Mucosa of stomach (tissue), 1 donor: ENCODE measurements around the gene ARID4A.

Source experiments
- H3K27me3 ChIP-seq: one replicate; pipeline ENCODE4 v1.7.0; 2013; ENCODE audit warnings: mild to moderate bottlenecking, low read length; ENCODE audit not compliant: control insufficient read depth, insufficient read depth
- H3K36me3 ChIP-seq: one replicate; pipeline ENCODE4 v1.7.0; 2013; ENCODE audit warnings: low read length; ENCODE audit not compliant: control insufficient read depth, insufficient read depth
- H3K4me1 ChIP-seq: one replicate; pipeline ENCODE4 v1.7.0; 2013; ENCODE audit warnings: mild to moderate bottlenecking, low read length; ENCODE audit not compliant: control insufficient read depth, insufficient read depth
- H3K4me3 ChIP-seq: one replicate; pipeline ENCODE4 v1.7.0; 2013; ENCODE audit warnings: low read length
- H3K9ac ChIP-seq: one replicate; pipeline ENCODE4 v1.7.0; 2013; ENCODE audit warnings: mild to moderate bottlenecking, low read length, moderate library complexity
- H3K9me3 ChIP-seq: one replicate; pipeline ENCODE4 v1.7.0; 2013; ENCODE audit warnings: mild to moderate bottlenecking, low read length, moderate library complexity; ENCODE audit not compliant: control insufficient read depth
- donor health status: Pancreatic carcinoma.

Gene ARID4A

DNA sequence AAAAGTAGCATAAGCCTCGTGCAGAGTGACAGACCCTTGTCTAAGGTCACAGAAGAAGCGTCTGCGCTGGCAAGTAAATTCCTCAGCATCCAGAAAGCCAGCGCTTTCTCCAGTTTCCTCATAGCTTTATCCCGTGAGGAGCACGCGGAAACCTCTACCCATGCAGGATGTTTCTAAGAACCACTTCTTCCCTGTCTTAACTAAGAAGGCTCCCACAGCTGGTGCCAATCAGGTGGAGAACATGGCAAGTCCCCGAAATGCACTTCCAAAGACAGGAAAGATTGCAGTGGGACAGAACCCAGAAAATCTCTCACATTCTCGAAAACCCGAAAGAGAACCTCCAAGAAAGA is 968 bp upstream of the ARID4A start:
- Histone ChIP-seq H3K27me3 (no peaks in the 10 kb centered on the region), H3K9me3 (no peaks in the 10 kb centered on the region), H3K4me1 (no peaks in the 10 kb centered on the region), H3K36me3 (no peaks in the 10 kb centered on the region), H3K9ac (peak overlapping the region; percentile 89), H3K4me3 (peak overlapping the region; percentile 95)

GRCh38 chr14:58297762-58298476 is 436 bp upstream of the ARID4A start:
- no peaks in the 10 kb centered on the region for H3K4me1 ChIP-seq

DNA sequence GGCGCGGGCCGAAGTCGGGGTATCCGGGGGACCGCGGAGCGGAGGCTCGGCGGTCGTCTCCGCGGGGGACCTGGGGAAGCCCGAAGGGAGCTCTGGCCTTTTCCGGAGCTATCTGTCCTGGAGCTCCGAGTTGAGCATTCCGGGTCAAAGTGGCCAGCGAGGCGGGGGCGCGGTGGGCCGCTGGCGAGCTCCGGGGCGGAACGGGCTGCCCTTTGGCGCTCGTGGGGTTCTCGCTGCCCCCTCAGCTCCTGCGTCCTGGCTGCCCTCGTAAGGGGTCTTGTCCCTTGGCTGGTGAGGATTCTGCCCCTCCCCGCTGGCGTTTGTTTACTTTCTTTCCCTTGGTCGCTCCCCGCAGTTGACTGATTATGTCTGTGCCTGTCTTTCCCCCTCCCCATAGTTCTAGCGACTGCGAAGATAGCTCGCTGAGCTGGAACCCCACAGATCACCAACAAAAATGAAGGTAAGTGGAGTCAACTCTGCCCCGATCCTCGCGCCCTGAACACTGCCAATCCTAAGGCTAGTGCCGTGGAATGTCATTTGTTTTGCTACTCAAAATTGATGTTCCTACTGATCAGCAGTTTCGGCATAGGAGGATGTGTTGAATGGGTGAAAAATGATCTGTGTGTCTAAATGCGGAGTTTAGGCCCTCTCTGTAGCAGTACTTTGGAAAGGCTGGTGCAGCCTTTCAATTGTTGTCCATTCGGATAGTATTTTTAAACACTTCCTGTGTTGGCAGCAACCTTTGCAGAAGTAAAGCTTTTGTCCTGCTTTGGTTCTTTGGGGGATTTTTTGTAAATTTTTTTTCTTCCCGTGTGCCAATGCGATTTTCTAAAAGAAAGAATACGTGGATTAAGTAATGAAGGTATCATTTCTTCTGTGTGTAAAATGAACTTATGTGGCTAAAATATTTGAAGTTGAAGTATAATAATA is 1.3 kb downstream of the ARID4A start:
- Histone ChIP-seq H3K36me3 (peaks cover 6% of the 10 kb centered on the region), H3K4me3 (peak overlapping the region; percentile 76), H3K9me3 (no peaks in the 10 kb centered on the region), H3K27me3 (no peaks in the 10 kb centered on the region), H3K4me1 (no peaks in the 10 kb centered on the region), H3K9ac (peak overlapping the region; percentile 96)

More at GRCh38 chr14:58297762-58298476, 436 bp upstream of the ARID4A start:
- H3K36me3 ChIP-seq, result no peaks in the 10 kb centered on the region
- no peaks in the 10 kb centered on the region for H3K9me3 ChIP-seq
- peak overlapping the region; percentile 98 for H3K4me3 ChIP-seq
- H3K9ac ChIP-seq, result peak overlapping the region; percentile 96
- H3K27me3 ChIP-seq, result no peaks in the 10 kb centered on the region

DNA sequence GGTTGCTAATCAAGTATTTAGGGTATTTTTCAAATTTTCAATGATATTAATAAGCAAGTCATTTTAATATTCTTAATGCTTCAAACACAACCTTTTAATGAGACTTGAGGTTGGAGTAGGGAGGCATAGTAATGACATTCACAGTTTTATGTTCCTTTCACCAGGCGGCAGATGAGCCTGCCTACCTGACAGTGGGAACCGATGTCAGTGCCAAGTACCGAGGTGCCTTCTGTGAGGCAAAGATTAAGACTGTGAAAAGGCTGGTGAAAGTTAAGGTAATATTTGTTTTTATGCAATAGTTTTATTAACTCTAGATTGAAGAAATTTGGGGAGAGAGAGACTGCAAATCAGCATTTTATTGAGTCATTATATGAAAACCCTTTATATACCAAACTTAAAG is 3.1 kb downstream of the ARID4A start:
- H3K36me3 ChIP-seq, result peaks cover 6% of the 10 kb centered on the region
- no peak overlapping the region for H3K9ac ChIP-seq
- no peaks in the 10 kb centered on the region for H3K4me1 ChIP-seq
- no peaks in the 10 kb centered on the region for H3K9me3 ChIP-seq
- H3K4me3 ChIP-seq, result no peak overlapping the region
- no peaks in the 10 kb centered on the region for H3K27me3 ChIP-seq

DNA sequence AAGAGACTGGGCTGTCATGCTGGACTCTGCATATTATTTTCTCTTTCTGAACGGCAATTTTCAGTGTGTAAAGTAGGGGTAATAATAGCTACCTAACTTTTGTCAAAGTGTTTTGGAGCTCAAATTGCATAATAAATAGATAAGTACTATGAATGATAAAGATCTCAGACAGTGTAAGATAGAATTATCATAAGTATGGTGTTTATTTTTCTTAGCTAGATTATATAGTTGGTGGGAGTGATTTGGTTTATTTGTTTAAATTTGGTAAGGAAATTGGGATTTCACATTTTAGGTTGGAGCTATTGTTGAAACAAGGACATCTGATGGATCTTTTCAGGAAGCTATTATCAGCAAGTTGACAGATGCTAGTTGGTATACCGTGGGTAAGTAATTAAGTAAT is 7.4 kb downstream of the ARID4A start:
- peaks cover 6% of the 10 kb centered on the region for H3K36me3 ChIP-seq
- no peaks in the 10 kb centered on the region for H3K4me1 ChIP-seq
- no peak overlapping the region for H3K4me3 ChIP-seq
- H3K9me3 ChIP-seq, result no peaks in the 10 kb centered on the region
- H3K9ac ChIP-seq, result no peak overlapping the region
- no peaks in the 10 kb centered on the region for H3K27me3 ChIP-seq

GRCh38 chr14:58307597-58308316 is 9.4 kb downstream of the ARID4A start:
- no peak overlapping the region for H3K9ac ChIP-seq
- no peaks in the 10 kb centered on the region for H3K9me3 ChIP-seq
- H3K36me3 ChIP-seq, result peaks cover 6% of the 10 kb centered on the region
- H3K4me1 ChIP-seq, result no peaks in the 10 kb centered on the region
- no peaks in the 10 kb centered on the region for H3K27me3 ChIP-seq
- H3K4me3 ChIP-seq, result no peak overlapping the region

GRCh38 chr14:58309086-58309485 is 10.7 kb downstream of the ARID4A start:
- H3K9ac ChIP-seq, result no peak overlapping the region
- H3K4me3 ChIP-seq, result no peak overlapping the region
- H3K9me3 ChIP-seq, result no peaks in the 10 kb centered on the region
- H3K36me3 ChIP-seq, result no peaks in the 10 kb centered on the region
- H3K4me1 ChIP-seq, result no peaks in the 10 kb centered on the region
- no peaks in the 10 kb centered on the region for H3K27me3 ChIP-seq

- H3K36me3 ChIP-seq, result no peaks in the 10 kb centered on the region
- no peak overlapping the region for H3K4me3 ChIP-seq
- no peaks in the 10 kb centered on the region for H3K27me3 ChIP-seq
- no peak overlapping the region for H3K9ac ChIP-seq
- no peaks in the 10 kb centered on the region for H3K9me3 ChIP-seq
- no peaks in the 10 kb centered on the region for H3K4me1 ChIP-seq
Observed at GRCh38 chr14:58313699-58314098, 15.3 kb downstream of the ARID4A start.

DNA sequence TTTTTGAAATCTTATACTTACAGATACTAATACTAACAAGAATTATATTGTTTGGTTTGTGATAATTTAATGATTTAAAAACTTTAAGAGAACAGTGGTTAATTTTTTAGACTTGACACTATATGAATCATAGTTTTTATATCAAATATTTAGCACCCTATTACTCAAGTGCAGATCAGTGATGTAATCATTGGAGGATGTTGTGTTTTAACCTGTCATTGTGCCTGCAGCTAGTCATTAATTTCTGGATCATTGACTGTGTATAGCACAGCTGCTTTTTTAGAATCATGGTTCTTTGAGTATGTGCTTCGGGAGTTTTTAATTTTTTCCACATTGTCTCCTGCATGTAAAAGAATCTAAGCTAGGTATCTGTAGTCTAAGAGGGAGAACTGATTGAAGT is 17.3 kb downstream of the ARID4A start:
- H3K36me3 ChIP-seq, result no peaks in the 10 kb centered on the region
- H3K9ac ChIP-seq, result no peak overlapping the region
- H3K4me3 ChIP-seq, result no peak overlapping the region
- no peaks in the 10 kb centered on the region for H3K4me1 ChIP-seq
- no peaks in the 10 kb centered on the region for H3K27me3 ChIP-seq
- H3K9me3 ChIP-seq, result no peaks in the 10 kb centered on the region

DNA sequence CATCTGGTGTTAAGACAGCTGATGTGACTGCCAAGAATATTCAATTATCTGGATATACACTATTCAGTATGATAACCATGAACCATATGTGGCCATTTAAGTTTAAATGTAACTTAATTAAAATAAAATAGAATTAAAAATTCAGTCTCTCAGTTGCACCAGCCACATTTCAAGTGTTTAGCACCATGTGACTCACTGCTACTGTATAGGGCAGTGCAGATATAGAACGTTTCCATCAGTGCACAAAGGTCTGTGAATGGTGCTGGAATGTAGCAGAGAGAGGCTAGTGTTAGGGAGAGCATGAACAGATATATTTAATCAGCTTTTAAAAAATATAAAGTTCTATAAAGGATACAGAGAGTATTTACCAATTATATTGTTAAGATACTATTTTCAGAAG is 28.7 kb downstream of the ARID4A start:
- no peaks in the 10 kb centered on the region for H3K27me3 ChIP-seq
- no peak overlapping the region for H3K9ac ChIP-seq
- H3K4me3 ChIP-seq, result no peak overlapping the region
- no peaks in the 10 kb centered on the region for H3K36me3 ChIP-seq
- no peaks in the 10 kb centered on the region for H3K9me3 ChIP-seq
- peaks cover 4% of the 10 kb centered on the region for H3K4me1 ChIP-seq

DNA sequence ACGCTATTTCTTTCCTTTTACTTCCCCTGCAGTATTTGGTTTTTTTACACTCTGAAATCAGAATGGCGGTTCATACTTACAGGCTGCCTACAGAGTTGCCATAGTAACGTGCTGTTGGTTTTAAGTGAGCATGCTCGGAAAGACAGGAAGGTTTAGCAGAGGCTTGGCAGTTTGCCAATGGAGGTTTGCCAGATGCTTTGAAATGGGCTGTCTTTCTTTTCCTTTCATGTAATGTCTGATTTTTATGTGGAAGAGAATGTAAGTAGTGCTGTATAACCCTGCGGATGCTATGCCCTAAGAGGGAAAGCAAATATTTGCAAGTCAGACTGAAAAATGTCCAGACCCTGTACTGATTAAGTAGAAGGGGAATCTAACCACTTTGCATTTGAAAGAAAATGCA is 32.8 kb downstream of the ARID4A start:
- no peak overlapping the region for H3K9ac ChIP-seq

DNA sequence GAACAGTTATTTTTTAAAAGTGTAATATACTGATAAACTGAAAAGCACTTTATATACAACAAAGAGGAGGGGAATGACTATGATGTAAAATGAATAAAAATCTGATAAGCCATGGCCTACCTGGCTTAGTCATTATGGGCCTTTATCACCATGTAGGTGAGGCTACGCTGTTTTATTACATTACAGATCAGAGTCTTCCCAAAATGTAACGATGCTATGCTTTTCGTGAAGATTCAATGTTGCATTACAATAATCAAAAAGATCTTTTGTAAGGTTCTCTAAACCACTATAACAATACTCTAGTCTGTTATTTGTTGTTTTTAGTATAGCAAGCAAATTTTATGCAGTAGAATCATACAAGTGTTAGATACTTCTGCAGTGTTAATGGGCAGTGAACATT is 34.2 kb downstream of the ARID4A start:
- Histone ChIP-seq H3K4me3 (no peak overlapping the region), H3K9ac (no peak overlapping the region), H3K27me3 (no peaks in the 10 kb centered on the region), H3K36me3 (no peaks in the 10 kb centered on the region), H3K4me1 (peaks cover 4% of the 10 kb centered on the region), H3K9me3 (no peaks in the 10 kb centered on the region)

More for the DNA sequence above, 32.8 kb downstream of the ARID4A start:
- no peaks in the 10 kb centered on the region for H3K36me3 ChIP-seq
- H3K4me1 ChIP-seq, result peaks cover 4% of the 10 kb centered on the region
- H3K9me3 ChIP-seq, result no peaks in the 10 kb centered on the region
- no peak overlapping the region for H3K4me3 ChIP-seq
- H3K27me3 ChIP-seq, result no peaks in the 10 kb centered on the region
